HG02610 (cell line): ENCODE data around the gene LHB.

Experiments
- ATAC-seq: cut with Tn5 transposase; IDR thresholded peaks from one replicate; pipeline ENCODE4 v1.9.1; 2021; ENCODE audit warnings: mild to moderate bottlenecking, moderate library complexity; ENCODE audit not compliant: unreplicated experiment

The LHB gene

GRCh38 chr19:49014123-49014869 is 2.6 kb downstream of the LHB start:
- ATAC-seq: no peak

GRCh38 chr19:49011194-49011593 is 5.7 kb downstream of the LHB start:
- ATAC-seq: no peak

GRCh38 chr19:49010453-49010852 is 6.4 kb downstream of the LHB start:
- no peak for ATAC-seq

GRCh38 chr19:49009828-49010227 is 7.1 kb downstream of the LHB start:
- no peak for ATAC-seq

GRCh38 chr19:49006905-49007304 is 10.0 kb downstream of the LHB start:
- ATAC-seq: no peak

- no peak for ATAC-seq
Observed at GRCh38 chr19:49004964-49005614, 11.8 kb downstream of the LHB start.

GRCh38 chr19:49004133-49004532 is 12.8 kb downstream of the LHB start:
- ATAC-seq: no peak

GRCh38 chr19:48999481-49000325 is 17.2 kb downstream of the LHB start:
- no peak for ATAC-seq

GRCh38 chr19:48997972-48998371 is 18.9 kb downstream of the LHB start:
- ATAC-seq: no peak

GRCh38 chr19:48994035-48994386 is 22.9 kb downstream of the LHB start:
- no peak for ATAC-seq

- ATAC-seq: peak; percentile 88
Observed at GRCh38 chr19:48993175-48994034, 23.5 kb downstream of the LHB start, which contains the start of the genes GYS1 and RUVBL2. GYS1 (minus strand) TSS chr19:48993309; CDS start chr19:48993112, 197 bp downstream. RUVBL2 (plus strand) TSS chr19:48993887; CDS start chr19:48993912, 25 bp downstream.

GRCh38 chr19:48992581-48993174 is 24.2 kb downstream of the LHB start:
- no peak for ATAC-seq

- ATAC-seq: no peak
Observed at GRCh38 chr19:48991873-48992580, 24.9 kb downstream of the LHB start.

GRCh38 chr19:48991011-48991609 is 25.8 kb downstream of the LHB start:
- no peak for ATAC-seq

- ATAC-seq: no peak
Observed at GRCh38 chr19:48990400-48990799, 26.5 kb downstream of the LHB start.

GRCh38 chr19:48989701-48990291 is 27.1 kb downstream of the LHB start:
- ATAC-seq: no peak

- ATAC-seq: no peak
Observed at GRCh38 chr19:48988860-48989259, 28.0 kb downstream of the LHB start.

- ATAC-seq: no peak
Observed at GRCh38 chr19:48988286-48988685, 28.6 kb downstream of the LHB start.

GRCh38 chr19:48987323-48987722 is 29.6 kb downstream of the LHB start:
- ATAC-seq: no peak
